Peyer's patch (tissue), 4 donors: Measurements from ENCODE around the gene WNT5A. TPM values are rescaled to one million over a fixed set of nuclear protein-coding genes. Genes with fewer than 3 reads are reported as not detected.

Source experiments
- DNase-seq, 3 donors: peaks; one replicate each; pipeline ENCODE4 v3.0.0-alpha.2; 2017 to 2019
- H3K27ac ChIP-seq, 4 donors: fragments of 200-600 bp; sonication (generic); one replicate each; pipeline ENCODE4 v1.5.1; 2016 to 2019
- H3K27me3 ChIP-seq, 2 donors: fragments of 200-600 bp; sonication (generic); one replicate each; pipeline ENCODE4 v1.5.1; 2019
- H3K36me3 ChIP-seq, 3 donors: fragments of 200-600 bp; sonication (generic); one replicate each; pipeline ENCODE4 v1.5.1; 2016 to 2019
- H3K4me1 ChIP-seq, 4 donors: fragments of 200-600 bp; sonication (generic); one replicate each; pipeline ENCODE4 v1.5.1; 2016 to 2019
- H3K4me3 ChIP-seq, 4 donors: fragments of 200-600 bp; sonication (generic); 1 replicate in 3 of 4; 2 replicates in 1 of 4; pipeline ENCODE4 v1.5.1; 2016 to 2019; ENCODE audit warnings: mild to moderate bottlenecking in 1 of 4
- H3K9me3 ChIP-seq, 4 donors: fragments of 200-600 bp; sonication (generic); one replicate each; pipeline ENCODE4 v1.5.1; 2016 to 2019; ENCODE audit warnings: mild to moderate bottlenecking in 1 of 4
- POLR2A ChIP-seq, 2 donors: fragments of 450-650 bp; IDR thresholded peaks; one replicate each; pipeline ENCODE4 v1.5.1; 2017; ENCODE audit warnings: antibody characterized with exemption in 2 of 2, mild to moderate bottlenecking in 2 of 2, moderate library complexity in 2 of 2
- total RNA-seq, 4 donors: library from RNA; depleted of rRNA; stranded (reverse); fragments of >200 nt; gene quantifications; one replicate each; pipeline ENCODE4 v1.1.0, GENCODE V29; 2016
- TF ChIP-seq, protein P1 (sequence below), 6 experiments: fragments of 450-650 bp in 4 of 6; fragments of 200-600 bp in 2 of 6; sonication (generic) in 1 of 6; IDR thresholded peaks; one replicate each; pipeline ENCODE4 v1.5.1; 2017 to 2019; ENCODE audit warnings: antibody characterized with exemption in 6 of 6, mild to moderate bottlenecking in 3 of 6, moderate library complexity in 1 of 6

The WNT5A gene
- total RNA-seq, 4 donors from 2014 or later, result 4.6 to 8.6 (median 7.9) TPM

DNA sequence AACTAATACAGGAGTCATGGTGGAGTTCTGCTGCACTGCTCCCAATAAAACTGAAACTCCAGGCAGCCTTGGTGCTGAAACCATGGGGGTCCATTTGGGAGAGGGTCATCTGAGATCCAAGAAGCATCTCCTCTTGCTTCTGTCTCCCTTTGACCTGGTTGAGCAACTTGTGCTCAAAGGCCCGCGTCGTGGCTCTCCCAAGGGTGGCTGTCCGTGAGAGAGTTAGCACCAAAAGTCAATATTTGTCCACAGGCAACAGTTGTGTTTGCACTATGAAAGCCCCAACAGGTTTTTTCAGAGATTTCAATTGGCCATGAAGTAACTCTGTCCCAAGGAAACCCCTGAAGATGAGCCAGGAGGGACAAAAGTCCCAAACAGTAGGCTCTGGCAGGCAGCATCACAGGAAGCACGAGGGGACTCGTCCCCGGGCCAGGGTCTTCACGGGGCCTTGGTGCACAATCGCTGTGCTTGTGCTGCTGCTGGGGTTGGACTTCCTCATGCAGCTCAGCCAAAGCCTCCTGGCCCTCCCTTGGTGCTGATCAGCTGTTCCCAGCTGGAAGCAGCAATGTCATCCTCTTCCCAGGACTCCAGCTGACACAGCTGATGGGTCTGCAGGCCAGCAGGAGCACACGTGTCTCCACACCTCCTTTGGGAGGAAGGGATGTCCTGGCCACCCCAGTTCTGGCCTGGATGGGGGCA, 39.4 kb upstream of the WNT5A start:
- H3K36me3 ChIP-seq, result no peaks in the 10 kb centered on the region
- H3K4me1 ChIP-seq, result no peaks in the 10 kb centered on the region
- H3K4me3 ChIP-seq, result no peak overlapping the region
- TF ChIP-seq POLR2A (IDR thresholded peaks at IDR 0.05), result no peak
- TF ChIP-seq, protein P1, sequence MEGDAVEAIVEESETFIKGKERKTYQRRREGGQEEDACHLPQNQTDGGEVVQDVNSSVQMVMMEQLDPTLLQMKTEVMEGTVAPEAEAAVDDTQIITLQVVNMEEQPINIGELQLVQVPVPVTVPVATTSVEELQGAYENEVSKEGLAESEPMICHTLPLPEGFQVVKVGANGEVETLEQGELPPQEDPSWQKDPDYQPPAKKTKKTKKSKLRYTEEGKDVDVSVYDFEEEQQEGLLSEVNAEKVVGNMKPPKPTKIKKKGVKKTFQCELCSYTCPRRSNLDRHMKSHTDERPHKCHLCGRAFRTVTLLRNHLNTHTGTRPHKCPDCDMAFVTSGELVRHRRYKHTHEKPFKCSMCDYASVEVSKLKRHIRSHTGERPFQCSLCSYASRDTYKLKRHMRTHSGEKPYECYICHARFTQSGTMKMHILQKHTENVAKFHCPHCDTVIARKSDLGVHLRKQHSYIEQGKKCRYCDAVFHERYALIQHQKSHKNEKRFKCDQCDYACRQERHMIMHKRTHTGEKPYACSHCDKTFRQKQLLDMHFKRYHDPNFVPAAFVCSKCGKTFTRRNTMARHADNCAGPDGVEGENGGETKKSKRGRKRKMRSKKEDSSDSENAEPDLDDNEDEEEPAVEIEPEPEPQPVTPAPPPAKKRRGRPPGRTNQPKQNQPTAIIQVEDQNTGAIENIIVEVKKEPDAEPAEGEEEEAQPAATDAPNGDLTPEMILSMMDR (IDR thresholded peaks at IDR 0.05), result no peak
- no peak for DNase-seq
- H3K27me3 ChIP-seq, result no peaks in the 10 kb centered on the region
- no peak overlapping the region for H3K27ac ChIP-seq
- H3K9me3 ChIP-seq, result no peaks in the 10 kb centered on the region

DNA sequence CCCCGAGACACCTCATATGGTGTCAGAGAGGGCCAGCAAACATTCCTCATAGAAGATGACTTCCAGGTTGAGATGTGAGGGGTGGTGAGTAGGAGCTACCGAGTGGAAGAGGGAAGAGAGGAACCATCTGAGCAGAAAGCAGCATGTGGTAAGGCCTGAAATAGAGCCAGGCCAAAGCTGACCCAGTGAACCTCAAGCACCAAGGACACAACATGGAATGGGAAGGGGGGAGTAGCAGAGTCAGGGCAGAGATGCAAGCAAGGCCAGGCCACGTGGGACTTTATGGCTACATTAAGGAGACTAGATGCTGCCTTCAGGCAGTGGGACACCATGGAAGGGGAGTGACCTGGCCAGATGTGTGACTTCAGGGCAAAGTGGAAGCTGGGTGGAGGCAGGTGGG, 38.3 kb upstream of the WNT5A start:
- no peaks in the 10 kb centered on the region for H3K36me3 ChIP-seq
- H3K27ac ChIP-seq, result no peak overlapping the region
- DNase-seq, result no peak
- no peaks in the 10 kb centered on the region for H3K9me3 ChIP-seq
- H3K27me3 ChIP-seq, result no peaks in the 10 kb centered on the region
- TF ChIP-seq POLR2A (IDR thresholded peaks at IDR 0.05), result no peak
- TF ChIP-seq, protein P1 (IDR thresholded peaks at IDR 0.05), result no peak
- no peaks in the 10 kb centered on the region for H3K4me1 ChIP-seq
- H3K4me3 ChIP-seq, result no peak overlapping the region

DNA sequence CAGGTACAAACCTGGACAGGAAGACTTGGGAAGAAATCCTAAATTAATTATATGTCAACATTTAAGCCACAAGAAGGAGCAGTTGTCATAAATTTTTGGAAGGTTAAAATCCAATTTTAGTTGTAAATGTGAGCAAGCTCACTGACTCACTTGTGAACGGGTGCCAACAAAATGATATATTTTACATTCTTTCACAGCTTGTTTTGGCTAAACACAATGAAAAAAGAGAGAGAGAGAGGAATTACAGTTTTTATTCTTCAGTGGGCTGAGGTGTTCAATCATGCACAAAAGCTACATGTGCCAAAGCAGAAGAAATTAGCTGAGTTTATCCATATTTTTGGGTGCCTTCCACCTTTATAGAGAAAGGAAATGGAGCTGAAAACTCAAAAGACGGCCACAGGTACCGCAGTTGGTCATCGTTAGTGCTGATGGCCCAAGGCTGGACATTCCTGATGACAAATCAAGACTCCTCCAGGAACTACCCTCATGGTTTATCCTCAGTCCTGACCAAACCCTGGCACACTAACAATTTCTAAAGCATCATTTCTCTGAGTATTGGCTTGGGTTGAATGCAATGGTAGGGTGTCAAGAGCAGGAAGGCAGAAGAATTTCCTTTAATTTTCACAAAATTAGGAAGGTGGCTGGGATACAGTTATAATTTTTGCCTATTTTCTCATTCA, 37.6 kb upstream of the WNT5A start:
- no peaks in the 10 kb centered on the region for H3K4me1 ChIP-seq
- H3K36me3 ChIP-seq, result no peaks in the 10 kb centered on the region
- no peak overlapping the region for H3K27ac ChIP-seq
- no peak overlapping the region for H3K4me3 ChIP-seq
- no peak for DNase-seq
- TF ChIP-seq POLR2A (IDR thresholded peaks at IDR 0.05), result no peak
- TF ChIP-seq, protein P1 (IDR thresholded peaks at IDR 0.05), result no peak
- no peaks in the 10 kb centered on the region for H3K27me3 ChIP-seq
- H3K9me3 ChIP-seq, result no peaks in the 10 kb centered on the region

DNA sequence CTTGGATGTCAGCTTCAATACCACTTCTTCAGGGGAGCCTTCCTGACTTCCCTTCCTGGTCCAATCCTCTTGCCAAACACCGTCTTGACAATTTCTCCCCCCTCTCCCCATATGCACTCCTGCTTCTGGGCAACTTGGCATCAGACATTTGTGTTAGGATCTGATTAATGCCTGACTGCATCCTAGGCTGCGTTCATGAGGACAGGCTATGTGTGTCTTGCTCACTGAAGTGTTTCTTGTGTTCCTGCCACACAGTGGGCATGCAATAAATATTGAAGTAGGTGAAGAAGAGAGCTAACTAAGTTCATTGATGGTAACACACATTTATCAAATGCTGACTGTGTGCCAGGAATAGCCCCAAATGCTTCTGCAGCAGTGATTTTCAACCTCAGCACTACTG, 36.4 kb upstream of the WNT5A start:
- H3K27me3 ChIP-seq, result no peaks in the 10 kb centered on the region
- H3K27ac ChIP-seq, result no peak overlapping the region
- no peak for DNase-seq
- H3K4me3 ChIP-seq, result no peak overlapping the region
- H3K4me1 ChIP-seq, result no peaks in the 10 kb centered on the region
- no peaks in the 10 kb centered on the region for H3K36me3 ChIP-seq
- no peaks in the 10 kb centered on the region for H3K9me3 ChIP-seq
- TF ChIP-seq, protein P1 (IDR thresholded peaks at IDR 0.05), result no peak
- no peak for TF ChIP-seq POLR2A (IDR thresholded peaks at IDR 0.05)

DNA sequence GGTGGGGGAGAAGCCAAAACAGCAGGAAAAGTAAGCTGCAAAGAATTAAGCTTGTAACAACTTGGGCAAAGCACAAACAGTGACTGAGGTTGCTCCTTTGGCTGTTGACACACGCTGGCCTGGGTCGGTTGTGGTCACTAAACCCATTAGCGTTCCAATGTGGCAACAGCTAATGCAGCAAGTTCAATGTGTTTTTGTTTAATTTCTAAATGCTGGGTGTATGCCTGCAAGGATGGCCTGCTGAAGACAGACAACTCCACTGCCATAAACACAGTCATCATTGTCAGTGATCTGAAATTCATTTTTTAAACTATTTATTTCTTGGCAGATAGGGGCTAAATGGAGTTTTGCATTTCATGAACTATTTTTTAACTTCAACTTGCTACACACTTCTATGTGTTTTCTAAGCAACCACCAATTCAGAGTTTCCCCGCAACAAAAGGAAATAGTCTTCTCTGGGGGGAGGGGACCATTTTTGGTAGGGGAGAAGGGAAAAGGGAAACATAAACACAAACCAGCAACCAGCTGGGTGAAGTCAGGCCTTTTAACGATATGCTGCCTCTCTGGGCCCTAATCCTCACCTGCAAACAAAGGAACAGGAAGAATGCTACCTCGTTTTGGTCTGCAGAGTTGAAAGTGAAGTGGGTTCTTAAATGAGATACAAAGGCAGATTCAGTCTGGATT, 34.8 kb upstream of the WNT5A start:
- DNase-seq, result no peak
- TF ChIP-seq, protein P1 (IDR thresholded peaks at IDR 0.05), result no peak
- no peak for TF ChIP-seq POLR2A (IDR thresholded peaks at IDR 0.05)
- no peak overlapping the region for H3K4me3 ChIP-seq
- no peaks in the 10 kb centered on the region for H3K9me3 ChIP-seq
- H3K27me3 ChIP-seq, result no peaks in the 10 kb centered on the region
- no peak overlapping the region for H3K27ac ChIP-seq
- H3K36me3 ChIP-seq, result no peaks in the 10 kb centered on the region
- no peaks in the 10 kb centered on the region for H3K4me1 ChIP-seq
